ENCODE measurements around the gene CLCN1.

Gene CLCN1

GRCh38 chr7:143318661-143319060, 2.8 kb downstream of the CLCN1 start:
- Histone ChIP-seq H3K4me1 (ENCODE audit: control insufficient read depth, insufficient read depth, low read length) (no peaks in the 10 kb centered on the region), H3K9ac (ENCODE audit: low read depth, low read length) (no peak overlapping the region), H3K27ac (ENCODE audit: low read depth, low read length) (no peak overlapping the region), H3K36me3 (ENCODE audit: control insufficient read depth, insufficient read depth, low read length) (no peaks in the 10 kb centered on the region), H3K9me3 (ENCODE audit: control insufficient read depth, insufficient read depth, low read length) (no peaks in the 10 kb centered on the region), H3K4me3 (ENCODE audit: low read depth, low read length) (no peak overlapping the region), H3K27me3 (ENCODE audit: control insufficient read depth, insufficient read depth, low read length) (no peaks in the 10 kb centered on the region)

GRCh38 chr7:143320620-143321019, 4.7 kb downstream of the CLCN1 start:
- H3K4me1 ChIP-seq (ENCODE audit: control insufficient read depth, insufficient read depth, low read length): peaks cover 5% of the 10 kb centered on the region; the same call in 1 of the 2 replicates
- H3K4me3 ChIP-seq (ENCODE audit: low read depth, low read length): no peak overlapping the region
- no peaks in the 10 kb centered on the region for H3K9me3 ChIP-seq (ENCODE audit: control insufficient read depth, insufficient read depth, low read length)
- H3K27me3 ChIP-seq (ENCODE audit: control insufficient read depth, insufficient read depth, low read length): no peaks in the 10 kb centered on the region
- H3K36me3 ChIP-seq (ENCODE audit: control insufficient read depth, insufficient read depth, low read length): no peaks in the 10 kb centered on the region
- H3K27ac ChIP-seq (ENCODE audit: low read depth, low read length): no peak overlapping the region
- H3K9ac ChIP-seq (ENCODE audit: low read depth, low read length): no peak overlapping the region

GRCh38 chr7:143321242-143321641, 5.3 kb downstream of the CLCN1 start:
- H3K36me3 ChIP-seq (ENCODE audit: control insufficient read depth, insufficient read depth, low read length): no peaks in the 10 kb centered on the region
- H3K27ac ChIP-seq (ENCODE audit: low read depth, low read length): no peak overlapping the region
- H3K9ac ChIP-seq (ENCODE audit: low read depth, low read length): no peak overlapping the region
- H3K4me1 ChIP-seq (ENCODE audit: control insufficient read depth, insufficient read depth, low read length): peaks cover 8% of the 10 kb centered on the region; the same call in 1 of the 2 replicates
- H3K4me3 ChIP-seq (ENCODE audit: low read depth, low read length): no peak overlapping the region
- no peaks in the 10 kb centered on the region for H3K27me3 ChIP-seq (ENCODE audit: control insufficient read depth, insufficient read depth, low read length)
- H3K9me3 ChIP-seq (ENCODE audit: control insufficient read depth, insufficient read depth, low read length): no peaks in the 10 kb centered on the region

- Histone ChIP-seq H3K4me1 (ENCODE audit: control insufficient read depth, insufficient read depth, low read length) (peaks cover 8% of the 10 kb centered on the region; the same call in 1 of the 2 replicates), H3K27ac (ENCODE audit: low read depth, low read length) (no peak overlapping the region), H3K27me3 (ENCODE audit: control insufficient read depth, insufficient read depth, low read length) (no peaks in the 10 kb centered on the region), H3K4me3 (ENCODE audit: low read depth, low read length) (no peak overlapping the region), H3K9ac (ENCODE audit: low read depth, low read length) (no peak overlapping the region), H3K9me3 (ENCODE audit: control insufficient read depth, insufficient read depth, low read length) (no peaks in the 10 kb centered on the region), H3K36me3 (ENCODE audit: control insufficient read depth, insufficient read depth, low read length) (no peaks in the 10 kb centered on the region)
These were observed 5.8 kb downstream of the CLCN1 start for GRCh38 chr7:143321734-143322133.

GRCh38 chr7:143322760-143323633, 7.1 kb downstream of the CLCN1 start:
- Histone ChIP-seq H3K4me3 (ENCODE audit: low read depth, low read length) (no peak overlapping the region), H3K36me3 (ENCODE audit: control insufficient read depth, insufficient read depth, low read length) (no peaks in the 10 kb centered on the region), H3K9me3 (ENCODE audit: control insufficient read depth, insufficient read depth, low read length) (no peaks in the 10 kb centered on the region), H3K9ac (ENCODE audit: low read depth, low read length) (no peak overlapping the region), H3K27ac (ENCODE audit: low read depth, low read length) (no peak overlapping the region), H3K4me1 (ENCODE audit: control insufficient read depth, insufficient read depth, low read length) (peaks cover 8% of the 10 kb centered on the region; the same call in 1 of the 2 replicates), H3K27me3 (ENCODE audit: control insufficient read depth, insufficient read depth, low read length) (no peaks in the 10 kb centered on the region)

GRCh38 chr7:143323653-143324052, 7.7 kb downstream of the CLCN1 start:
- Histone ChIP-seq H3K4me1 (ENCODE audit: control insufficient read depth, insufficient read depth, low read length) (peaks cover 8% of the 10 kb centered on the region; the same call in 1 of the 2 replicates), H3K27ac (ENCODE audit: low read depth, low read length) (no peak overlapping the region), H3K4me3 (ENCODE audit: low read depth, low read length) (no peak overlapping the region), H3K9me3 (ENCODE audit: control insufficient read depth, insufficient read depth, low read length) (no peaks in the 10 kb centered on the region), H3K27me3 (ENCODE audit: control insufficient read depth, insufficient read depth, low read length) (no peaks in the 10 kb centered on the region), H3K9ac (ENCODE audit: low read depth, low read length) (no peak overlapping the region), H3K36me3 (ENCODE audit: control insufficient read depth, insufficient read depth, low read length) (no peaks in the 10 kb centered on the region)

- no peak overlapping the region for H3K9ac ChIP-seq (ENCODE audit: low read depth, low read length)
- peaks cover 8% of the 10 kb centered on the region; the same call in 1 of the 2 replicates for H3K4me1 ChIP-seq (ENCODE audit: control insufficient read depth, insufficient read depth, low read length)
- no peaks in the 10 kb centered on the region for H3K9me3 ChIP-seq (ENCODE audit: control insufficient read depth, insufficient read depth, low read length)
- H3K27ac ChIP-seq (ENCODE audit: low read depth, low read length): no peak overlapping the region
- H3K27me3 ChIP-seq (ENCODE audit: control insufficient read depth, insufficient read depth, low read length): no peaks in the 10 kb centered on the region
- H3K36me3 ChIP-seq (ENCODE audit: control insufficient read depth, insufficient read depth, low read length): no peaks in the 10 kb centered on the region
- H3K4me3 ChIP-seq (ENCODE audit: low read depth, low read length): no peak overlapping the region
These were observed 9.3 kb downstream of the CLCN1 start for GRCh38 chr7:143325240-143325639.

GRCh38 chr7:143327903-143328302, 12.0 kb downstream of the CLCN1 start:
- no peak overlapping the region for H3K27ac ChIP-seq (ENCODE audit: low read depth, low read length)
- no peaks in the 10 kb centered on the region for H3K27me3 ChIP-seq (ENCODE audit: control insufficient read depth, insufficient read depth, low read length)
- peaks cover 8% of the 10 kb centered on the region; the same call in 1 of the 2 replicates for H3K4me1 ChIP-seq (ENCODE audit: control insufficient read depth, insufficient read depth, low read length)
- H3K36me3 ChIP-seq (ENCODE audit: control insufficient read depth, insufficient read depth, low read length): no peaks in the 10 kb centered on the region
- no peak overlapping the region for H3K4me3 ChIP-seq (ENCODE audit: low read depth, low read length)
- no peak overlapping the region for H3K9ac ChIP-seq (ENCODE audit: low read depth, low read length)
- H3K9me3 ChIP-seq (ENCODE audit: control insufficient read depth, insufficient read depth, low read length): no peaks in the 10 kb centered on the region

- Histone ChIP-seq H3K27ac (ENCODE audit: low read depth, low read length) (no peak overlapping the region), H3K4me3 (ENCODE audit: low read depth, low read length) (no peak overlapping the region), H3K36me3 (ENCODE audit: control insufficient read depth, insufficient read depth, low read length) (no peaks in the 10 kb centered on the region), H3K27me3 (ENCODE audit: control insufficient read depth, insufficient read depth, low read length) (no peaks in the 10 kb centered on the region), H3K9ac (ENCODE audit: low read depth, low read length) (no peak overlapping the region), H3K4me1 (ENCODE audit: control insufficient read depth, insufficient read depth, low read length) (peaks cover 5% of the 10 kb centered on the region; the same call in 1 of the 2 replicates), H3K9me3 (ENCODE audit: control insufficient read depth, insufficient read depth, low read length) (no peaks in the 10 kb centered on the region)
These were observed 13.7 kb downstream of the CLCN1 start for GRCh38 chr7:143329471-143330170.

GRCh38 chr7:143331179-143331801, 15.4 kb downstream of the CLCN1 start:
- Histone ChIP-seq H3K9ac (ENCODE audit: low read depth, low read length) (no peak overlapping the region), H3K27ac (ENCODE audit: low read depth, low read length) (no peak overlapping the region), H3K4me1 (ENCODE audit: control insufficient read depth, insufficient read depth, low read length) (no peaks in the 10 kb centered on the region)

More at GRCh38 chr7:143331179-143331801, 15.4 kb downstream of the CLCN1 start:
- H3K4me3 ChIP-seq (ENCODE audit: low read depth, low read length): no peak overlapping the region
- H3K36me3 ChIP-seq (ENCODE audit: control insufficient read depth, insufficient read depth, low read length): no peaks in the 10 kb centered on the region
- H3K9me3 ChIP-seq (ENCODE audit: control insufficient read depth, insufficient read depth, low read length): no peaks in the 10 kb centered on the region
- no peaks in the 10 kb centered on the region for H3K27me3 ChIP-seq (ENCODE audit: control insufficient read depth, insufficient read depth, low read length)

All from HUES48 (cell line).